Vagina (tissue), 2 donors: ENCODE results near the gene SLC25A48. TPM values are rescaled to one million over a fixed set of nuclear protein-coding genes. Genes with fewer than 3 reads are reported as not detected.

Experiments used
- DNase-seq, 2 donors: peaks; one replicate each; pipeline ENCODE4 v3.0.0-alpha.2; 2017; ENCODE audit errors: extremely low spot score in 2 of 2
- H3K27ac ChIP-seq: fragments of 200-600 bp; sonication (generic); one replicate; pipeline ENCODE4 v1.5.1; 2019
- H3K27me3 ChIP-seq: fragments of 200-600 bp; sonication (generic); one replicate; pipeline ENCODE4 v1.5.1; 2019
- H3K36me3 ChIP-seq, 2 donors: fragments of 200-600 bp; sonication (generic); one replicate each; pipeline ENCODE4 v1.5.1; 2017 to 2019
- H3K4me1 ChIP-seq: fragments of 200-600 bp; sonication (generic); one replicate; pipeline ENCODE4 v1.5.1; 2019
- H3K4me3 ChIP-seq, 2 donors: fragments of 200-600 bp; sonication (generic); 1 replicate in 1 of 2; 2 replicates in 1 of 2; pipeline ENCODE4 v1.5.1; 2016 to 2019
- H3K9me3 ChIP-seq: fragments of 200-600 bp; sonication (generic); one replicate; pipeline ENCODE4 v1.5.1; 2019
- POLR2A ChIP-seq, 2 donors: fragments of 450-650 bp; IDR thresholded peaks; one replicate each; pipeline ENCODE4 v1.6.1; 2017; ENCODE audit warnings: antibody characterized with exemption in 2 of 2, mild to moderate bottlenecking in 2 of 2, moderate library complexity in 2 of 2
- POLR2AphosphoS5 ChIP-seq, 2 donors: sonication (generic); formaldehyde crosslinking; IDR thresholded peaks; one replicate each; pipeline ENCODE4 v1.9.0; 2017; ENCODE audit warnings: antibody characterized with exemption in 2 of 2, mild to moderate bottlenecking in 2 of 2, low read depth in 1 of 2; ENCODE audit not compliant: insufficient read depth in 1 of 2
- intact Hi-C: fragments of 100-400 bp; cut with DNase I; formaldehyde crosslinking; loops from one replicate; pipeline ENCODE4 v1.15.1; 2023
- total RNA-seq: library from RNA; depleted of rRNA; stranded (reverse); fragments of >200 nt; gene quantifications from one replicate; pipeline ENCODE4 v1.2.3, GENCODE V29; 2016
- TF ChIP-seq, protein P1 (sequence below), 3 experiments: fragments of 450-650 bp in 2 of 3; fragments of 200-600 bp in 1 of 3; sonication (generic) in 1 of 3; IDR thresholded peaks; one replicate each; pipeline ENCODE4 v1.5.1; 2017 to 2019; ENCODE audit warnings: antibody characterized with exemption in 3 of 3, mild to moderate bottlenecking in 2 of 3, moderate library complexity in 2 of 3

SLC25A48 gene
- total RNA-seq, 1 donor from 2014 or later, result 0.49 TPM

DNA sequence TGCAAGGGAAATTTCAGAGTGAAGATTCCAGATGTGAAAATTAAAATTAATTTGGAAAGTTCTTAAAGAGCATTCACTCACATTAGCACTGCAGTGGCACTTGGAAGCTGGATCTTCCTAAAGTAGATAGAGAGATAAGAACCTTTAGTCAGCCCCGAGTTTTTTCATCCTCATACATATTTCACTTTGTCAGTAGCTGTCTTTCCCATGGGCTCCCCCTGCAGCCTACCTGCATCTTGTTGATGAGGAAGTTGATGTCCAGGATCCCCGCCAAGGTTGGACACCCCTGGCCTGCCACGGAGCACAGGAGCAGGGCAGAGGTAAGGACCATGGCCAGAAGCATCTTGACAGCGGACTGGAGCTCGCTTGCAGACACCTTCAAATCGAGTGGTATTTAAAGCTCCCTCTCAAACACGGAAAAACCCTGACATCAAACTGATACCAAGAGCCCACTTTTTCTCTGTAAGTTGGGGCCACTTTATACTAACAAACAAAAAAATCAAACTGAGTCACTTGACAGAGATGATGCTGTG lies 61.1 kb downstream of the SLC25A48 start, which contains the start of gene IL9:
IL9 (minus strand) TSS at position 368 of the 533 bp plus-strand sequence; CDS start at position 343, 25 bp downstream.
- Histone ChIP-seq H3K27me3 (no peaks in the 10 kb centered on the region), H3K4me1 (peaks cover 7% of the 10 kb centered on the region), H3K9me3 (no peaks in the 10 kb centered on the region), H3K36me3 (no peaks in the 10 kb centered on the region), H3K27ac (no peak within 1 kb of the TSS), H3K4me3 (no peak within 1 kb of the TSS)
- no peak for DNase-seq
- TF ChIP-seq POLR2A (IDR thresholded peaks at IDR 0.05), result no peak
- TF ChIP-seq, protein P1, sequence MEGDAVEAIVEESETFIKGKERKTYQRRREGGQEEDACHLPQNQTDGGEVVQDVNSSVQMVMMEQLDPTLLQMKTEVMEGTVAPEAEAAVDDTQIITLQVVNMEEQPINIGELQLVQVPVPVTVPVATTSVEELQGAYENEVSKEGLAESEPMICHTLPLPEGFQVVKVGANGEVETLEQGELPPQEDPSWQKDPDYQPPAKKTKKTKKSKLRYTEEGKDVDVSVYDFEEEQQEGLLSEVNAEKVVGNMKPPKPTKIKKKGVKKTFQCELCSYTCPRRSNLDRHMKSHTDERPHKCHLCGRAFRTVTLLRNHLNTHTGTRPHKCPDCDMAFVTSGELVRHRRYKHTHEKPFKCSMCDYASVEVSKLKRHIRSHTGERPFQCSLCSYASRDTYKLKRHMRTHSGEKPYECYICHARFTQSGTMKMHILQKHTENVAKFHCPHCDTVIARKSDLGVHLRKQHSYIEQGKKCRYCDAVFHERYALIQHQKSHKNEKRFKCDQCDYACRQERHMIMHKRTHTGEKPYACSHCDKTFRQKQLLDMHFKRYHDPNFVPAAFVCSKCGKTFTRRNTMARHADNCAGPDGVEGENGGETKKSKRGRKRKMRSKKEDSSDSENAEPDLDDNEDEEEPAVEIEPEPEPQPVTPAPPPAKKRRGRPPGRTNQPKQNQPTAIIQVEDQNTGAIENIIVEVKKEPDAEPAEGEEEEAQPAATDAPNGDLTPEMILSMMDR (IDR thresholded peaks at IDR 0.05), result no peak
- no peak for TF ChIP-seq POLR2AphosphoS5 (IDR thresholded peaks at IDR 0.05; ENCODE audit: insufficient read depth in 1 of 2, low read depth in 1 of 2)
- intact Hi-C loops, result no loop called here

DNA sequence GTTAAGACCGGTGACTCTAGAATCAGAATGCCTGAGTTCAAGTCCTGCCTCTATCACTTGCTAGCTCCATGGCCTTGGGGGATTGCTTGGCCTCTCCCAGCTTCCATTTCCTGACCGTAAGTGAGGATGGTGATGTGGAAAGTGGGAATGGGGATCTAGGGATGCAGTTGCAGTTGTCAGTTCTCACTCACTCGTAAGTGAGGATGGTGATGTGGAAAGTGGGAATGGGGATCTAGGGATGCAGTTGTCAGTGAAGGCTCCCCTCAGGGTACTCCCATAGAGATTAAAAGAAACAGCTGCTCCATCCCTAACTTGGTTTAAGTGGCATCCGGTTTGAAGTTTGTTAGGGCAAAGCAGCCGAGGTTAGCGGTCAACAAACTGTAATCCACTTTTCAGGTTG lies 64.2 kb downstream of the SLC25A48 start:
- H3K36me3 ChIP-seq, result no peaks in the 10 kb centered on the region
- H3K4me3 ChIP-seq, result no peak overlapping the region
- DNase-seq, result no peak
- H3K27me3 ChIP-seq, result no peaks in the 10 kb centered on the region
- no peak overlapping the region for H3K27ac ChIP-seq
- intact Hi-C loops, result no loop called here
- H3K9me3 ChIP-seq, result no peaks in the 10 kb centered on the region
- no peaks in the 10 kb centered on the region for H3K4me1 ChIP-seq
- TF ChIP-seq, protein P1 (IDR thresholded peaks at IDR 0.05), result no peak
- TF ChIP-seq POLR2A (IDR thresholded peaks at IDR 0.05) (no peak), POLR2AphosphoS5 (IDR thresholded peaks at IDR 0.05; ENCODE audit: insufficient read depth in 1 of 2, low read depth in 1 of 2) (no peak)

DNA sequence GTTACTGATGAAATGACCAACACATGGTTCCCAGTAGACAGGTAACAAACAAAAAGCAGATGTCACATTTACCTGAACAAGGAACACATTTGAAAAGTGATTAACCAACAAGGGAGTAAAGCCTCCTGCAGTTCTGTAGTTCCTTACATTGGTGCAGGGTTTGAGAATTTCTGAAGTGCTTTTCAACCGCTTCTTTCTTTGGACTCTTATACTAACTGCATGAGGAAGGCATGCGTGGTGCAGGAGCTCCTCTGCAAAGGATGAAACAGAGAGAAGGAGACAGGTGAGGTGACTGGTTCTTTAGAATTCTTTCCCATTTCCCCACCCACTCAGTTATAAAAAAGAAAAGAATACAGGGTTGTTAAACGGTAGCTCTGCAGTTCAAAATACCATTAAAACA lies 65.8 kb downstream of the SLC25A48 start:
- DNase-seq, result no peak
- H3K36me3 ChIP-seq, result no peaks in the 10 kb centered on the region

DNA sequence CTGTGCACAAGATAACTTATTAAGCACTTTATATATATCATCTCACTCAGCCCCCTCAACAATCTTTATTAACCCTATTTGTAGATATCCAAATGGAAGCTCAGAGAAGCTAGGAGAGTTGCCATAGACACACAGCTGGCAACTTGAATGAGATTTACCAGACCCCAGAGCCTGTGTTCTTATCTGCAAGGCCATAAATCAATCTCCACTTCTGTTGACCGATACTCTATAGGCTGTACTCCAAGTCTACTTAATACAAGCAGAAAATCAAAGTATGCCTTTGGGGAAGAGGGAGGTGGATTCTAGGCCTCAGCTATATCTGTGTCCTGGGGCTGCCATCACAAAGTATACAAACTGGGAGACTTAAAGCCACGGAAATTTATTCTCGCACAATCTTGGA lies 67.2 kb downstream of the SLC25A48 start:
- Histone ChIP-seq H3K4me1 (no peaks in the 10 kb centered on the region), H3K36me3 (no peaks in the 10 kb centered on the region), H3K27ac (no peak overlapping the region), H3K27me3 (no peaks in the 10 kb centered on the region), H3K4me3 (no peak overlapping the region), H3K9me3 (no peaks in the 10 kb centered on the region)
- DNase-seq, result no peak
- TF ChIP-seq POLR2A (IDR thresholded peaks at IDR 0.05) (no peak), POLR2AphosphoS5 (IDR thresholded peaks at IDR 0.05; ENCODE audit: insufficient read depth in 1 of 2, low read depth in 1 of 2) (no peak)
- TF ChIP-seq, protein P1 (IDR thresholded peaks at IDR 0.05), result no peak
- intact Hi-C loops, result no loop called here

More for the DNA sequence above, 65.8 kb downstream of the SLC25A48 start:
- intact Hi-C loops, result no loop called here
- Histone ChIP-seq H3K27me3 (no peaks in the 10 kb centered on the region), H3K4me3 (no peak overlapping the region), H3K4me1 (no peaks in the 10 kb centered on the region), H3K9me3 (no peaks in the 10 kb centered on the region), H3K27ac (no peak overlapping the region)
- TF ChIP-seq POLR2AphosphoS5 (IDR thresholded peaks at IDR 0.05; ENCODE audit: insufficient read depth in 1 of 2, low read depth in 1 of 2) (no peak), POLR2A (IDR thresholded peaks at IDR 0.05) (no peak)

DNA sequence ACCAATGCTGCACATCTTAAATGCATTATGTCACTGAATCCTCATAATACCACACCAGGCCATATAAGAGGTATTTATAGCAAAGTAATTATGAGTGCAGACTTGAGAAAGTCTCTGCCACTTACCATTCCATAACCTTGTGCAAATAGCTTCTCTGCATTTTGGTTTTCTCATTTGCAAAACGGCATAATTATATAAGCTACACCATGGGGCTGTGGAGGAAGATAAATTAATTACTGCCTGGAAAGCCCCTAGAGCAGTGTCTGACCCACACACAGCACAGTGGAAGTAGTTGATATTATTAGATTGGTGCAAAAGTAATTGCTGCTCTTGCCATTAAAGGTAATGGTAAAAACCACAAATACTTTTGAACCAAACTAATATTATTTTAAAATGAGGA lies 70.7 kb downstream of the SLC25A48 start:
- Histone ChIP-seq H3K27ac (no peak overlapping the region), H3K27me3 (no peaks in the 10 kb centered on the region), H3K9me3 (no peaks in the 10 kb centered on the region), H3K36me3 (no peaks in the 10 kb centered on the region), H3K4me3 (no peak overlapping the region), H3K4me1 (no peaks in the 10 kb centered on the region)
- TF ChIP-seq, protein P1 (IDR thresholded peaks at IDR 0.05), result no peak
- TF ChIP-seq POLR2AphosphoS5 (IDR thresholded peaks at IDR 0.05; ENCODE audit: insufficient read depth in 1 of 2, low read depth in 1 of 2), result no peak
- TF ChIP-seq POLR2A (IDR thresholded peaks at IDR 0.05), result no peak
- intact Hi-C loops, result no loop called here
- DNase-seq, result no peak
